Measurements from ENCODE around the gene SPAG6. TPM values are rescaled to one million over a fixed set of nuclear protein-coding genes. Genes with fewer than 3 reads are reported as not detected.

The SPAG6 gene
- total RNA-seq, 2 experiments from 2014 or later = not detected

- intact Hi-C loops (cut with micrococcal nuclease) = loop anchor here (5.0 kb wide), 2 partner anchors 328 to 388 kb away; partner anchors contain the start of gene PIP4K2A
- no peak for DNase-seq
These were observed 20.9 kb upstream of the SPAG6 start for GRCh38 chr10:22324413-22324812.

GRCh38 chr10:22324893-22325271 is 20.4 kb upstream of the SPAG6 start:
- Mint-ChIP-seq H3K4me3 (peak overlapping the region; percentile 85), H3K27ac (peak overlapping the region; percentile 4), H3K27me3 (ENCODE audit: low read depth) (peaks cover 48% of the 10 kb centered on the region), H3K36me3 (ENCODE audit: low read depth) (peaks cover 14% of the 10 kb centered on the region), H3K9me3 (no peaks in the 10 kb centered on the region), H3K4me1 (ENCODE audit: low read depth) (peaks cover 24% of the 10 kb centered on the region)
- no peak for DNase-seq
- CTCF ChIA-PET = interaction anchor here (1.0 kb wide), 1 partner anchor 331 kb away, joined by 3 read pairs; no protein-coding TSS in a partner anchor
- intact Hi-C loops (cut with micrococcal nuclease) = loop anchor here (5.0 kb wide), 2 partner anchors 327 to 387 kb away; partner anchors contain the start of gene PIP4K2A

More at GRCh38 chr10:22324413-22324812, 20.9 kb upstream of the SPAG6 start:
- peak overlapping the region; percentile 85 for H3K4me3 Mint-ChIP-seq
- H3K27ac Mint-ChIP-seq = no peak overlapping the region
- H3K36me3 Mint-ChIP-seq (ENCODE audit: low read depth) = peaks cover 11% of the 10 kb centered on the region
- H3K9me3 Mint-ChIP-seq = no peaks in the 10 kb centered on the region
- H3K27me3 Mint-ChIP-seq (ENCODE audit: low read depth) = peaks cover 46% of the 10 kb centered on the region
- CTCF ChIA-PET = interaction anchor here (1.0 to 1.5 kb wide), 2 partner anchors 65 to 331 kb away, joined by 3 to 5 read pairs; no protein-coding TSS in a partner anchor
- peaks cover 29% of the 10 kb centered on the region for H3K4me1 Mint-ChIP-seq (ENCODE audit: low read depth)

GRCh38 chr10:22325272-22326144 is 19.8 kb upstream of the SPAG6 start:
- H3K9me3 Mint-ChIP-seq = no peaks in the 10 kb centered on the region
- peaks cover 13% of the 10 kb centered on the region for H3K36me3 Mint-ChIP-seq (ENCODE audit: low read depth)
- peaks cover 21% of the 10 kb centered on the region for H3K4me1 Mint-ChIP-seq (ENCODE audit: low read depth)
- H3K4me3 Mint-ChIP-seq = peak overlapping the region; percentile 85
- peak; percentile 72 for DNase-seq
- CTCF ChIA-PET = interaction anchor here (0.9 to 1.1 kb wide), 2 partner anchors 15 to 113 kb away, joined by 3 read pairs; no protein-coding TSS in a partner anchor
- H3K27me3 Mint-ChIP-seq (ENCODE audit: low read depth) = peaks cover 45% of the 10 kb centered on the region
- intact Hi-C loops (cut with micrococcal nuclease) = no loop called here
- H3K27ac Mint-ChIP-seq = peak overlapping the region; percentile 4

- Mint-ChIP-seq H3K4me1 (ENCODE audit: low read depth) (peaks cover 21% of the 10 kb centered on the region), H3K9me3 (no peaks in the 10 kb centered on the region), H3K36me3 (ENCODE audit: low read depth) (peaks cover 14% of the 10 kb centered on the region), H3K27ac (no peak overlapping the region), H3K27me3 (ENCODE audit: low read depth) (peaks cover 45% of the 10 kb centered on the region), H3K4me3 (peak overlapping the region; percentile 63)
- intact Hi-C loops (cut with micrococcal nuclease) = no loop called here
- DNase-seq = no peak
- CTCF ChIA-PET = interaction anchor here (0.6 to 1.1 kb wide), 3 partner anchors 14 to 114 kb away, joined by 3 read pairs; no protein-coding TSS in a partner anchor
These were observed 19.1 kb upstream of the SPAG6 start for GRCh38 chr10:22326145-22326702.

GRCh38 chr10:22329150-22329549 is 16.1 kb upstream of the SPAG6 start:
- Mint-ChIP-seq H3K36me3 (ENCODE audit: low read depth) (peaks cover 20% of the 10 kb centered on the region), H3K27me3 (ENCODE audit: low read depth) (peaks cover 41% of the 10 kb centered on the region), H3K27ac (no peak overlapping the region), H3K9me3 (no peaks in the 10 kb centered on the region), H3K4me3 (no peak overlapping the region), H3K4me1 (ENCODE audit: low read depth) (peaks cover 23% of the 10 kb centered on the region)
- CTCF ChIA-PET = no interaction called here
- intact Hi-C loops (cut with micrococcal nuclease) = no loop called here
- DNase-seq = no peak

GRCh38 chr10:22332116-22332692 is 13.1 kb upstream of the SPAG6 start:
- Mint-ChIP-seq H3K36me3 (ENCODE audit: low read depth) (peaks cover 16% of the 10 kb centered on the region), H3K4me1 (ENCODE audit: low read depth) (peaks cover 18% of the 10 kb centered on the region), H3K9me3 (no peaks in the 10 kb centered on the region), H3K27me3 (ENCODE audit: low read depth) (peaks cover 37% of the 10 kb centered on the region), H3K27ac (no peak overlapping the region), H3K4me3 (no peak overlapping the region)
- DNase-seq = no peak
- intact Hi-C loops (cut with micrococcal nuclease) = no loop called here
- CTCF ChIA-PET = no interaction called here

- H3K36me3 Mint-ChIP-seq (ENCODE audit: low read depth) = peaks cover 16% of the 10 kb centered on the region
- no peak for DNase-seq
- no peaks in the 10 kb centered on the region for H3K9me3 Mint-ChIP-seq
- peaks cover 48% of the 10 kb centered on the region for H3K27me3 Mint-ChIP-seq (ENCODE audit: low read depth)
- H3K4me3 Mint-ChIP-seq = peak overlapping the region; percentile 31
- CTCF ChIA-PET = no interaction called here
- H3K27ac Mint-ChIP-seq = peak overlapping the region; percentile 20
- H3K4me1 Mint-ChIP-seq (ENCODE audit: low read depth) = peaks cover 20% of the 10 kb centered on the region
- intact Hi-C loops (cut with micrococcal nuclease) = loop anchor here (1.0 kb wide), 1 partner anchor 10 kb away; no protein-coding TSS in a partner anchor
These were observed 11.9 kb upstream of the SPAG6 start for GRCh38 chr10:22333167-22333974.

GRCh38 chr10:22333975-22334282 is 11.4 kb upstream of the SPAG6 start:
- H3K4me3 Mint-ChIP-seq = peak overlapping the region; percentile 31
- H3K36me3 Mint-ChIP-seq (ENCODE audit: low read depth) = peaks cover 16% of the 10 kb centered on the region
- H3K27me3 Mint-ChIP-seq (ENCODE audit: low read depth) = peaks cover 54% of the 10 kb centered on the region
- no peaks in the 10 kb centered on the region for H3K9me3 Mint-ChIP-seq
- CTCF ChIA-PET = no interaction called here
- intact Hi-C loops (cut with micrococcal nuclease) = loop anchor here (1.0 kb wide), 1 partner anchor 11 kb away; no protein-coding TSS in a partner anchor
- DNase-seq = no peak
- peaks cover 24% of the 10 kb centered on the region for H3K4me1 Mint-ChIP-seq (ENCODE audit: low read depth)
- H3K27ac Mint-ChIP-seq = peak overlapping the region; percentile 20

GRCh38 chr10:22334414-22335172 is 10.7 kb upstream of the SPAG6 start:
- CTCF ChIA-PET = no interaction called here
- peaks cover 54% of the 10 kb centered on the region for H3K27me3 Mint-ChIP-seq (ENCODE audit: low read depth)

GRCh38 chr10:22335173-22335933 is 9.9 kb upstream of the SPAG6 start:
- Mint-ChIP-seq H3K9me3 (no peaks in the 10 kb centered on the region), H3K27ac (peak overlapping the region; percentile 36), H3K36me3 (ENCODE audit: low read depth) (peaks cover 7% of the 10 kb centered on the region), H3K4me1 (ENCODE audit: low read depth) (peaks cover 29% of the 10 kb centered on the region), H3K27me3 (ENCODE audit: low read depth) (peaks cover 55% of the 10 kb centered on the region), H3K4me3 (peak overlapping the region; percentile 75)
- intact Hi-C loops (cut with micrococcal nuclease) = no loop called here
- DNase-seq = peak; percentile 75
- CTCF ChIA-PET = no interaction called here

More at GRCh38 chr10:22334414-22335172, 10.7 kb upstream of the SPAG6 start:
- no peaks in the 10 kb centered on the region for H3K9me3 Mint-ChIP-seq
- no peak overlapping the region for H3K27ac Mint-ChIP-seq
- intact Hi-C loops (cut with micrococcal nuclease) = no loop called here
- H3K4me1 Mint-ChIP-seq (ENCODE audit: low read depth) = peaks cover 25% of the 10 kb centered on the region
- H3K36me3 Mint-ChIP-seq (ENCODE audit: low read depth) = peaks cover 11% of the 10 kb centered on the region
- no peak for DNase-seq
- H3K4me3 Mint-ChIP-seq = peak overlapping the region; percentile 75

All from activated naive CD4-positive, alpha-beta T cell treated with anti-CD3 and anti-CD28 coated beads for 36 hours (primary cell).